ENCODE results near the gene MRGPRG. TPM values are rescaled to one million over a fixed set of nuclear protein-coding genes. Genes with fewer than 3 reads are reported as not detected.

MRGPRG gene
- total RNA-seq, 2 experiments from 2014 or later: not detected

GRCh38 chr11:3186166-3186953 lies 32.3 kb downstream of the MRGPRG start:
- H3K4me3 ChIP-seq (ENCODE audit: low read depth, low read length, poor library complexity, severe bottlenecking): no peak overlapping the region
- DNase-seq (ENCODE audit: low spot score): no peak
- intact Hi-C loops (cut with micrococcal nuclease; ENCODE audit: unreplicated experiment): no loop called here
- no peaks in the 10 kb centered on the region for H4K20me1 ChIP-seq (ENCODE audit: insufficient read depth, low read length)
- ChIA-PET POLR2A (no interaction called here), CTCF (ENCODE audit: unreplicated experiment) (no interaction called here)
- H3K9me3 ChIP-seq (ENCODE audit: low read length): no peaks in the 10 kb centered on the region
- H2AFZ ChIP-seq (ENCODE audit: low read length): no peak overlapping the region
- H3K9me2 ChIP-seq (ENCODE audit: insufficient read depth, low read length): no peaks in the 10 kb centered on the region
- no peak overlapping the region for H3K4me2 ChIP-seq (ENCODE audit: low read length)
- no peak overlapping the region for H3K27ac ChIP-seq (ENCODE audit: low read depth, low read length, poor library complexity, severe bottlenecking)
- BruUV-seq (replicated peaks): no TSS peak
- no peak for TF ChIP-seq EZH2phosphoT487 (IDR thresholded peaks at IDR 0.05; ENCODE audit: borderline replicate concordance, low read depth, low read length)
- TF ChIP-seq, protein P1, sequence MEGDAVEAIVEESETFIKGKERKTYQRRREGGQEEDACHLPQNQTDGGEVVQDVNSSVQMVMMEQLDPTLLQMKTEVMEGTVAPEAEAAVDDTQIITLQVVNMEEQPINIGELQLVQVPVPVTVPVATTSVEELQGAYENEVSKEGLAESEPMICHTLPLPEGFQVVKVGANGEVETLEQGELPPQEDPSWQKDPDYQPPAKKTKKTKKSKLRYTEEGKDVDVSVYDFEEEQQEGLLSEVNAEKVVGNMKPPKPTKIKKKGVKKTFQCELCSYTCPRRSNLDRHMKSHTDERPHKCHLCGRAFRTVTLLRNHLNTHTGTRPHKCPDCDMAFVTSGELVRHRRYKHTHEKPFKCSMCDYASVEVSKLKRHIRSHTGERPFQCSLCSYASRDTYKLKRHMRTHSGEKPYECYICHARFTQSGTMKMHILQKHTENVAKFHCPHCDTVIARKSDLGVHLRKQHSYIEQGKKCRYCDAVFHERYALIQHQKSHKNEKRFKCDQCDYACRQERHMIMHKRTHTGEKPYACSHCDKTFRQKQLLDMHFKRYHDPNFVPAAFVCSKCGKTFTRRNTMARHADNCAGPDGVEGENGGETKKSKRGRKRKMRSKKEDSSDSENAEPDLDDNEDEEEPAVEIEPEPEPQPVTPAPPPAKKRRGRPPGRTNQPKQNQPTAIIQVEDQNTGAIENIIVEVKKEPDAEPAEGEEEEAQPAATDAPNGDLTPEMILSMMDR (conservative IDR thresholded peaks at IDR 0.05; ENCODE audit: low read length): no peak
- no peaks in the 10 kb centered on the region for H3K79me2 ChIP-seq (ENCODE audit: insufficient read depth, low read depth, low read length)
- H3K4me1 ChIP-seq (ENCODE audit: insufficient read depth, low read length, poor library complexity, severe bottlenecking): no peaks in the 10 kb centered on the region
- no peaks in the 10 kb centered on the region for H3K36me3 ChIP-seq (ENCODE audit: insufficient read depth, low read length)

DNA sequence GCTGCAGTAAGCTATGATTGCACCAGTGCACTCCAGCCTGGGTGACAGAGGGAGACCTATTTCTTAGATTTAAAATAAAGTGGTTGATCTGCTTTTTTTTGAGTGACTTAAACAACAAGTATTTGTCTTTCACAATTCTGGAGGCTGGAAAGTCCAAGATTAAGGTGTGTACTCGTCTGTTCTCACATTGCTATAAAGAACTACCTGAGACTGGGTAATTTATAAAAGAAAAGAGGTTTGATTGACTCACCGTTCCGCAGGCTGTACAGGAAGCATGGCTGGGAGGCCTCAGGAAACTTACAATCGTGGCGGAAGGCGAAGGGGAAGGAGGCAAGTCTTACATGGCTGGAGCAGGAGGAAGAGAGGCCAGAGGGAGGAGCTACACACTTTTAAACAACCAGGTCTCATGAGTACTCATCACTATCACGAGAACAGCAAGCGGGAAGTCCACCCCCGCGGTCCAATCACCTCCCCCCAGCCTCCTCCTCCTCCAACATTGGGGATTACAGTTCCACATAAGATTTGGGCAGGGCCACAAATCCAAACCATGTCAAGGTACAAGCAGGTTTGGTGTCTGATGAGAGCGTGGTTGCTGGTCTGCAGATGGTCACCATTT lies 33.8 kb downstream of the MRGPRG start:
- BruUV-seq (replicated peaks): no TSS peak
- Histone ChIP-seq H3K79me2 (ENCODE audit: insufficient read depth, low read depth, low read length) (no peaks in the 10 kb centered on the region), H3K27ac (ENCODE audit: low read depth, low read length, poor library complexity, severe bottlenecking) (no peak overlapping the region), H3K9me3 (ENCODE audit: low read length) (no peaks in the 10 kb centered on the region), H4K20me1 (ENCODE audit: insufficient read depth, low read length) (no peaks in the 10 kb centered on the region), H3K4me1 (ENCODE audit: insufficient read depth, low read length, poor library complexity, severe bottlenecking) (no peaks in the 10 kb centered on the region), H2AFZ (ENCODE audit: low read length) (no peak overlapping the region), H3K4me2 (ENCODE audit: low read length) (no peak overlapping the region), H3K36me3 (ENCODE audit: insufficient read depth, low read length) (no peaks in the 10 kb centered on the region), H3K9me2 (ENCODE audit: insufficient read depth, low read length) (no peaks in the 10 kb centered on the region), H3K4me3 (ENCODE audit: low read depth, low read length, poor library complexity, severe bottlenecking) (no peak overlapping the region)
- no peak for TF ChIP-seq EZH2phosphoT487 (IDR thresholded peaks at IDR 0.05; ENCODE audit: borderline replicate concordance, low read depth, low read length)
- TF ChIP-seq, protein P1 (conservative IDR thresholded peaks at IDR 0.05; ENCODE audit: low read length): no peak
- ChIA-PET POLR2A (no interaction called here), CTCF (ENCODE audit: unreplicated experiment) (no interaction called here)
- intact Hi-C loops (cut with micrococcal nuclease; ENCODE audit: unreplicated experiment): no loop called here
- no peak for DNase-seq (ENCODE audit: low spot score)

GRCh38 chr11:3183523-3183922 lies 35.1 kb downstream of the MRGPRG start:
- Histone ChIP-seq H4K20me1 (ENCODE audit: insufficient read depth, low read length) (no peaks in the 10 kb centered on the region), H3K9me2 (ENCODE audit: insufficient read depth, low read length) (no peaks in the 10 kb centered on the region), H2AFZ (ENCODE audit: low read length) (no peak overlapping the region), H3K27ac (ENCODE audit: low read depth, low read length, poor library complexity, severe bottlenecking) (no peak overlapping the region), H3K79me2 (ENCODE audit: insufficient read depth, low read depth, low read length) (no peaks in the 10 kb centered on the region), H3K9me3 (ENCODE audit: low read length) (no peaks in the 10 kb centered on the region), H3K36me3 (ENCODE audit: insufficient read depth, low read length) (no peaks in the 10 kb centered on the region), H3K4me2 (ENCODE audit: low read length) (no peak overlapping the region), H3K4me1 (ENCODE audit: insufficient read depth, low read length, poor library complexity, severe bottlenecking) (no peaks in the 10 kb centered on the region), H3K4me3 (ENCODE audit: low read depth, low read length, poor library complexity, severe bottlenecking) (no peak overlapping the region)
- CTCF ChIA-PET (ENCODE audit: unreplicated experiment): no interaction called here
- POLR2A ChIA-PET: no interaction called here
- no TSS peak for BruUV-seq (replicated peaks)
- DNase-seq (ENCODE audit: low spot score): no peak
- intact Hi-C loops (cut with micrococcal nuclease; ENCODE audit: unreplicated experiment): no loop called here
- TF ChIP-seq, protein P1 (conservative IDR thresholded peaks at IDR 0.05; ENCODE audit: low read length): no peak
- TF ChIP-seq EZH2phosphoT487 (IDR thresholded peaks at IDR 0.05; ENCODE audit: borderline replicate concordance, low read depth, low read length): no peak
